RWPE2 (cell line): ENCODE measurements around the gene GSG1L.

Source experiments
- ATAC-seq: fragments of 200-7000 bp; cut with Tn5 transposase; 3 replicates; pipeline ENCODE4 v1.9.1; 2021; ENCODE audit warnings: low read depth
- DNase-seq: peaks from one replicate; pipeline ENCODE4 v3.0.0-alpha.2; 2020; ENCODE audit warnings: low spot score
- H3K27ac ChIP-seq: fragments of 450-650 bp; 2 replicates; pipeline ENCODE4 v1.5.1; 2017; ENCODE audit warnings: mild to moderate bottlenecking; ENCODE audit not compliant: poor library complexity, severe bottlenecking
- H3K27me3 ChIP-seq: fragments of 250-450 bp; sonication (Bioruptor Pico); 2 replicates; pipeline ENCODE4 v1.5.1; 2021; ENCODE audit warnings: mild to moderate bottlenecking, moderate library complexity; ENCODE audit not compliant: insufficient read depth, poor library complexity, severe bottlenecking
- H3K36me3 ChIP-seq: fragments of 250-450 bp; sonication (Bioruptor Pico); 2 replicates; pipeline ENCODE4 v1.5.1; 2020; ENCODE audit warnings: low read depth, mild to moderate bottlenecking, moderate library complexity
- H3K4me1 ChIP-seq: fragments of 250-450 bp; sonication (Bioruptor Pico); 2 replicates; pipeline ENCODE4 v1.5.1; 2021; ENCODE audit warnings: mild to moderate bottlenecking, moderate library complexity; ENCODE audit not compliant: insufficient read depth, poor library complexity, severe bottlenecking
- H3K4me3 ChIP-seq: fragments of 250-450 bp; sonication (Bioruptor Pico); 2 replicates; pipeline ENCODE4 v1.5.1; 2021; ENCODE audit warnings: mild to moderate bottlenecking, moderate library complexity; ENCODE audit not compliant: severe bottlenecking
- H3K9me3 ChIP-seq: fragments of 250-450 bp; sonication (Bioruptor Pico); 2 replicates; pipeline ENCODE4 v1.5.1; 2021; ENCODE audit warnings: mild to moderate bottlenecking, moderate library complexity; ENCODE audit not compliant: severe bottlenecking
- TF ChIP-seq, protein P1 (sequence below): fragments of 450-650 bp; IDR thresholded peaks from one replicate; pipeline ENCODE4 v1.5.1; 2017; ENCODE audit warnings: mild to moderate bottlenecking, moderate library complexity; ENCODE audit not compliant: poor library complexity, severe bottlenecking

The GSG1L gene

DNA sequence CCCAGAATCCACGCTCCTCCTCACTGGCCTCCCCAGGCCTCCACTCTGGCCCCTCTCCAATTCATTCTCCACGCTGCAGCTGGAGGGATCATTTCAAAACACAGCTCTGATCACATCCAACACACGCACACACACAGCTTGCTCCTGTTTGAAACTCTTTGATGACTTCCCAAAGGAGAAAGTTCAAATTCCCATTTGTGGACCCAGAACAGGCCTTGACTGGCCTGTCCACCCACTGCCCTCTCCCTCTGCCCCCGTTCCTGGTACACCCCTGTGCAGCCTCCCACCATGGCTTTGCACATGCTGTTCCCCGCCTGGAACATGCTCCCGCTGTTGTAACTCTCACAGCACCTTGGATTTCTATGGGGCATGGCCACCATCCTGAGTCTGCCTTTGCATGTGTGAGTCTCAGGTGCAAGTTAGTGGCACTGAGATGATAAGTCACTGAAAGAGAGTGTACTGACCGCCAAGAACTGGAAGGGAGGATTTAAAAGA lies 100.0 kb downstream of the GSG1L start:
- no peaks in the 10 kb centered on the region for H3K9me3 ChIP-seq
- no peak for ATAC-seq
- no peaks in the 10 kb centered on the region for H3K36me3 ChIP-seq
- H3K4me1 ChIP-seq: no peaks in the 10 kb centered on the region
- TF ChIP-seq, protein P1, sequence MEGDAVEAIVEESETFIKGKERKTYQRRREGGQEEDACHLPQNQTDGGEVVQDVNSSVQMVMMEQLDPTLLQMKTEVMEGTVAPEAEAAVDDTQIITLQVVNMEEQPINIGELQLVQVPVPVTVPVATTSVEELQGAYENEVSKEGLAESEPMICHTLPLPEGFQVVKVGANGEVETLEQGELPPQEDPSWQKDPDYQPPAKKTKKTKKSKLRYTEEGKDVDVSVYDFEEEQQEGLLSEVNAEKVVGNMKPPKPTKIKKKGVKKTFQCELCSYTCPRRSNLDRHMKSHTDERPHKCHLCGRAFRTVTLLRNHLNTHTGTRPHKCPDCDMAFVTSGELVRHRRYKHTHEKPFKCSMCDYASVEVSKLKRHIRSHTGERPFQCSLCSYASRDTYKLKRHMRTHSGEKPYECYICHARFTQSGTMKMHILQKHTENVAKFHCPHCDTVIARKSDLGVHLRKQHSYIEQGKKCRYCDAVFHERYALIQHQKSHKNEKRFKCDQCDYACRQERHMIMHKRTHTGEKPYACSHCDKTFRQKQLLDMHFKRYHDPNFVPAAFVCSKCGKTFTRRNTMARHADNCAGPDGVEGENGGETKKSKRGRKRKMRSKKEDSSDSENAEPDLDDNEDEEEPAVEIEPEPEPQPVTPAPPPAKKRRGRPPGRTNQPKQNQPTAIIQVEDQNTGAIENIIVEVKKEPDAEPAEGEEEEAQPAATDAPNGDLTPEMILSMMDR: no peak
- H3K27me3 ChIP-seq: no peaks in the 10 kb centered on the region
- H3K27ac ChIP-seq: no peak overlapping the region
- no peak for DNase-seq
- no peak overlapping the region for H3K4me3 ChIP-seq

DNA sequence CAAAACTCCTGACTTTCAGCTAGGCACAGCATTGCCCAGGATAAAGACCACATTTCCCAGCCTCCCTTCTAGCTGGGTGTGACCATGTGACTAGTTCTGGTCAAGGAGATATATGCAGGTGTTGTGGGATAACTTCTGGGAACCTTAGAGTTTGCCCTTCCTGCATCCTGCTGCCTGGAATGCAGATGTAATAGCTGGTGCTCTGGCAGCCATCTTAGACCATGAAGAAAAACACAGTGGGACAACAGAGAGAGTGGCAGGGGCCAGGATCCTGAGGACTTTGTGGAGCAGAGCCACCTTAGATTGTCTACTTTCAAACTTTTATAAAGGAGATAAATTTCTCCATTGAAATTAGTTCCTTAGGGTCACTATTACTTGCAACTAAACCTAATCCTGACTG lies 101.3 kb downstream of the GSG1L start:
- H3K9me3 ChIP-seq: no peaks in the 10 kb centered on the region
- no peaks in the 10 kb centered on the region for H3K4me1 ChIP-seq
- ATAC-seq (no peak), DNase-seq (no peak)
- no peaks in the 10 kb centered on the region for H3K27me3 ChIP-seq
- H3K36me3 ChIP-seq: no peaks in the 10 kb centered on the region
- TF ChIP-seq, protein P1: no peak
- no peak overlapping the region for H3K4me3 ChIP-seq
- no peak overlapping the region for H3K27ac ChIP-seq

DNA sequence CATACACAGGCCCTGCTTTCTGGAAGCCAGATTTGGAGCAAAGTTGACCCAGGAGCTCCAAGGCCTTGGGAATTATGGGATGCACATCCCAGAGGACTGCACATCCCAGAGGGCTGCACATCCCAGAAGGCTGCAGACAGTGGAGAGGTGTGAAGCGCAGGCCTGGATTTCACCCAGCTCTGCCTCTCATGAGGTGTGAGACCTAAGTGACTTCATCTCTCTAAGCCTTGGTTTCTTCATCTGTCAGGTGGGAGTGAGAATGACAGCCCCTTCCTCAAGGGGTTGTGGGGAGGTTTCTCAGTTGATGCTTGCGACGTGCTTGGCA lies 102.3 kb downstream of the GSG1L start:
- TF ChIP-seq, protein P1: no peak
- ATAC-seq (no peak), DNase-seq (no peak)
- Histone ChIP-seq H3K4me1 (no peaks in the 10 kb centered on the region), H3K27me3 (no peaks in the 10 kb centered on the region), H3K27ac (no peak overlapping the region), H3K9me3 (no peaks in the 10 kb centered on the region), H3K4me3 (no peak overlapping the region), H3K36me3 (no peaks in the 10 kb centered on the region)

DNA sequence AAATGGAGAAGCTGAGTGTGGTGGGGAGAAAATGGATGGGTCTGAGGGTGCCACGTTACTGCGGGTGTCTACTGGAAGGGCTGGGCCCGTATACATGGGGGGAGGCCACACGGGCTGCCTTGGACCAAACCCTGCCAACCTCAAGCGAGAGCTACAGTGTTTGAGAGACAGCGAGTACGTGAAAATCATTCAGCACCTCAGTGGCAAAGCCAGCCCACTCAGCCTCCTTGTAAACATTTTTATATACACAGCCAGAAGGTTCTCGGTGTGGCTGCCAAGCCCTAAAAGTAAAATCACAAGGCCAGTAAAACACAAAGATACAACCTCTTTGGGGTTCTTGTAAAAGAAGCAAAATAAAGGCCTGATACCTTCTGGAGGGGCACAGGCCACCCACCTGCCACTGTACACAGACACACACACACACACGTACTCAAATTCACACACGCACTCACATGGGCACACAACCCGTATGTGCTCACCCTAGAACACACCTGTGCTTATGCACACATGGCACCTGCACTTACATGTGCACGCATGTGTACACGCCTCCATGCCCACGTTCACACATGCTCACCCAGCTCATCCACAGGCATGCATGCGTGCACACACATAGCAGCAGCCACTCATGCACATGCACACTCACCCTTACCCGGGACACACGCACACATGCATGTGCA lies 102.8 kb downstream of the GSG1L start:
- TF ChIP-seq, protein P1: no peak
- no peak for ATAC-seq

DNA sequence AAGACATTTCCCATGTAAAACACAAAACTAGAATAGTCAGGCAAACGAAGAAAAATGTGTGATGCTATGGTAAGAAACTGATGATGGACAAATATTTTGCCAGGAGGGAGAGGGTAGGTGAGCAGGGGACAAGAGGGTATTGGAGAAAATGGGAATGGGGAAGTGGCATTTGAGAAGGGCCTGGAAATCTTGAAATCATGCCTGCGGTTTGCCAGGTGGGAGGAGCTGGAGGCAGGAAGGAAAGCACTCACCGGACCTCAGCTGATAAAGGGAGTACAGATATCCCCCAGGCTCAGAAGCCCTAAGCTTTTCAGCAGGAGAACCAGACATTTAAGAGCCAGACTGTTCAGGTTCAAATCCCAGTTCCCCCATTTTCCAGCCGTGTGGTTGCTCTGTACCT lies 103.6 kb downstream of the GSG1L start:
- H3K4me3 ChIP-seq: no peak overlapping the region
- no peaks in the 10 kb centered on the region for H3K27me3 ChIP-seq
- no peak for ATAC-seq
- no peaks in the 10 kb centered on the region for H3K4me1 ChIP-seq
- H3K36me3 ChIP-seq: no peaks in the 10 kb centered on the region
- no peak for DNase-seq
- TF ChIP-seq, protein P1: no peak
- no peaks in the 10 kb centered on the region for H3K9me3 ChIP-seq
- no peak overlapping the region for H3K27ac ChIP-seq

More for the DNA sequence above, 102.8 kb downstream of the GSG1L start:
- H3K9me3 ChIP-seq: no peaks in the 10 kb centered on the region
- no peak overlapping the region for H3K4me3 ChIP-seq
- H3K4me1 ChIP-seq: no peaks in the 10 kb centered on the region
- no peaks in the 10 kb centered on the region for H3K36me3 ChIP-seq
- H3K27ac ChIP-seq: no peak overlapping the region
- DNase-seq: no peak
- no peaks in the 10 kb centered on the region for H3K27me3 ChIP-seq
